HepG2 (cell line): ENCODE data around the gene GNGT2. TPM values are rescaled to one million over a fixed set of nuclear protein-coding genes. Genes with fewer than 3 reads are reported as not detected.

Source experiments
- ATAC-seq: fragments of 200-7000 bp; cut with Tn5 transposase; 3 replicates; pipeline ENCODE4 v1.9.1; 2020; ENCODE audit warnings: mild to moderate bottlenecking, moderate library complexity
- BruUV-seq: library from RNA; stranded (reverse); fragments of 400-500 nt; replicated peaks from 2 replicates; lab custom pipeline; 2021; lab: Mats Ljungman, UMichigan
- CTCF ChIA-PET: fragments of 300-600 bp; formaldehyde crosslinking; extraction: SDS; loops from one replicate; lab custom pipeline; 2021; ENCODE audit warnings: low total read pairs, inconsistent platforms, low intra/inter-chr PET ratio; lab: Yijun Ruan, JAX
- POLR2A ChIA-PET: fragments of 350-600 bp; sonication (Branson Sonifier 250); formaldehyde crosslinking; loops from one replicate; lab custom pipeline; 2020; ENCODE audit warnings: antibody characterized with exemption, inconsistent platforms; lab: Yijun Ruan, JAX
- DNase-seq: peaks from one replicate; pipeline ENCODE4 v3.0.0-alpha.2; 2015; ENCODE audit warnings: low spot score
- FAIRE-seq: peaks from 3 replicates; lab custom pipeline; 2011; peaks lifted over from hg19 to GRCh38; lab: Jason Lieb, UNC
- H2AFZ ChIP-seq: one replicate; pipeline ENCODE4 v1.6.1; 2011; ENCODE audit warnings: low read length, inconsistent platforms
- H3K27ac ChIP-seq: fragments of 300-600 bp; 3 replicates; pipeline ENCODE4 v1.8.0; 2011; ENCODE audit warnings: mixed run types, mild to moderate bottlenecking, mixed read lengths, low read length, inconsistent platforms; ENCODE audit not compliant: insufficient read depth; ENCODE audit errors: extremely low read length
- H3K27me3 ChIP-seq, 2 experiments: fragments of 200-600 bp in 1 of 2; 2 replicates in 1 of 2; 3 replicates in 1 of 2; pipeline versions ENCODE4 v1.6.0 to v1.8.0; 2011; ENCODE audit warnings: low read length in 2 of 2, mild to moderate bottlenecking in 2 of 2, moderate library complexity in 2 of 2, inconsistent platforms in 1 of 2; ENCODE audit not compliant: insufficient read depth in 2 of 2, control insufficient read depth in 1 of 2
- H3K36me3 ChIP-seq, 2 experiments: fragments of 200-600 bp in 1 of 2; replicated peaks in 1 of 2; 2 replicates in 1 of 2; 3 replicates in 1 of 2; pipeline versions ENCODE4 v1.5.1 to v1.8.0; 2011; ENCODE audit warnings: low read length in 2 of 2, inconsistent platforms in 1 of 2; ENCODE audit not compliant: insufficient read depth in 2 of 2, control insufficient read depth in 1 of 2
- H3K4me1 ChIP-seq: 2 replicates; pipeline ENCODE4 v1.5.1; 2012; ENCODE audit warnings: low read length, inconsistent platforms; ENCODE audit not compliant: insufficient read depth
- H3K4me2 ChIP-seq: 2 replicates; pipeline ENCODE4 v1.6.0; 2011; ENCODE audit warnings: low read depth, low read length, inconsistent platforms
- H3K4me3 ChIP-seq, 3 experiments: fragments of 200-600 bp in 1 of 3; sonication (generic), shearing (Covaris generic) in 1 of 3; replicated peaks in 1 of 3; 2 replicates each; pipeline ENCODE4 v1.5.1; 2011 to 2016; ENCODE audit warnings: low read length in 3 of 3, inconsistent platforms in 2 of 3, low read depth in 2 of 3, mild to moderate bottlenecking in 2 of 3, control low read depth in 1 of 3, mixed read lengths in 1 of 3; ENCODE audit not compliant: insufficient read depth in 1 of 3
- H3K79me2 ChIP-seq: one replicate; pipeline ENCODE4 v1.6.1; 2011; ENCODE audit warnings: low read length, inconsistent platforms; ENCODE audit not compliant: insufficient read depth
- H3K9ac ChIP-seq: 2 replicates; pipeline ENCODE4 v1.6.0; 2011; ENCODE audit warnings: mild to moderate bottlenecking, low read depth, low read length, inconsistent platforms; ENCODE audit not compliant: insufficient read depth
- H3K9me3 ChIP-seq: 2 replicates; pipeline ENCODE4 v1.5.1; 2012; ENCODE audit warnings: mild to moderate bottlenecking, low read length
- H4K20me1 ChIP-seq: 2 replicates; pipeline ENCODE4 v1.6.0; 2011; ENCODE audit warnings: inconsistent platforms, mild to moderate bottlenecking, low read length, moderate library complexity; ENCODE audit not compliant: insufficient read depth
- HES4 ChIP-seq: sonication (generic); formaldehyde crosslinking; IDR thresholded peaks from 2 replicates; pipeline ENCODE4 v1.9.0; 2021; ENCODE audit warnings: mild to moderate bottlenecking, missing genetic modification reagents, borderline replicate concordance
- SAFB2 ChIP-seq: sonication (generic); formaldehyde crosslinking; IDR thresholded peaks from 2 replicates; pipeline ENCODE4 v1.5.1; 2020; ENCODE audit warnings: missing genetic modification reagents, low read depth, mild to moderate bottlenecking, borderline replicate concordance
- TEAD3 ChIP-seq: optimal IDR thresholded peaks from 2 replicates; pipeline ENCODE3; 2016; ENCODE audit warnings: borderline replicate concordance
- ZMYM3 ChIP-seq: sonication (generic); formaldehyde crosslinking; IDR thresholded peaks from 2 replicates; pipeline ENCODE4 v1.5.1; 2020; ENCODE audit warnings: mild to moderate bottlenecking, missing genetic modification reagents
- ZNF121 ChIP-seq: sonication (generic); formaldehyde crosslinking; IDR thresholded peaks from 2 replicates; pipeline ENCODE4 v1.5.0; 2020; ENCODE audit warnings: mild to moderate bottlenecking, missing genetic modification reagents
- ZNF850 ChIP-seq: sonication (generic); formaldehyde crosslinking; conservative IDR thresholded peaks from 2 replicates; pipeline ENCODE4 v1.9.0; 2021; ENCODE audit warnings: mild to moderate bottlenecking, missing genetic modification reagents
- WGBS: methylation state at CpG from one replicate; pipeline ENCODE4 v1.1.6; 2017; ENCODE audit warnings: low lambda C conversion rate; 5-methylcytosine and 5-hydroxymethylcytosine counted together
- in situ Hi-C: cut with HindIII; loops from 2 replicates; pipeline ENCODE4 v1.10.0; 2017; ENCODE audit warnings: low pct_unique_long_range_greater_than_20kb; ENCODE audit not compliant: extremely low pct_ligation_motif_present
- intact Hi-C: fragments of 100-400 bp; cut with micrococcal nuclease; formaldehyde crosslinking; loops from one replicate; pipeline ENCODE4 v1.10.0; 2022; ENCODE audit not compliant: unreplicated experiment
- polyA plus RNA-seq, 8 experiments: library from polyadenylated mRNA; depleted of rRNA in 3 of 8; stranded (reverse) in 7 of 8; unstranded in 1 of 8; fragments of >200 nt; fragmentation: Illumina TruSeq in 4 of 8; extraction: Trizol in 4 of 8; gene quantifications; 2 replicates each; pipeline versions ENCODE4 v1.2.1 to v1.2.3, GENCODE V29; 2011 to 2016; ENCODE audit warnings: low read depth in 4 of 8, missing spikeins in 1 of 8, mixed read lengths in 1 of 8; ENCODE audit not compliant: insufficient read depth in 1 of 8
- total RNA-seq, 5 experiments: library from RNA; depleted of rRNA; stranded (reverse); fragments of >200 nt; fragmentation: Illumina TruSeq; extraction: Trizol; gene quantifications; 2 replicates each; pipeline ENCODE4 v1.2.3, GENCODE V29; 2016; ENCODE audit warnings: low read depth in 1 of 5
- TF ChIP-seq, protein P1 (sequence below): sonication (generic); formaldehyde crosslinking; IDR thresholded peaks from 2 replicates; pipeline ENCODE4 v1.4.0; 2020; ENCODE audit warnings: missing genetic modification reagents, borderline replicate concordance
- TF ChIP-seq, protein P2 (sequence below): sonication (generic); formaldehyde crosslinking; IDR thresholded peaks from 2 replicates; pipeline ENCODE4 v1.5.0; 2020; ENCODE audit warnings: mild to moderate bottlenecking, missing genetic modification reagents

The GNGT2 gene
- total and polyA plus RNA-seq, 2 of the 13 experiments (the other 11 are each of a cell fraction or from before 2014, with no cell fraction given) = not detected

DNA sequence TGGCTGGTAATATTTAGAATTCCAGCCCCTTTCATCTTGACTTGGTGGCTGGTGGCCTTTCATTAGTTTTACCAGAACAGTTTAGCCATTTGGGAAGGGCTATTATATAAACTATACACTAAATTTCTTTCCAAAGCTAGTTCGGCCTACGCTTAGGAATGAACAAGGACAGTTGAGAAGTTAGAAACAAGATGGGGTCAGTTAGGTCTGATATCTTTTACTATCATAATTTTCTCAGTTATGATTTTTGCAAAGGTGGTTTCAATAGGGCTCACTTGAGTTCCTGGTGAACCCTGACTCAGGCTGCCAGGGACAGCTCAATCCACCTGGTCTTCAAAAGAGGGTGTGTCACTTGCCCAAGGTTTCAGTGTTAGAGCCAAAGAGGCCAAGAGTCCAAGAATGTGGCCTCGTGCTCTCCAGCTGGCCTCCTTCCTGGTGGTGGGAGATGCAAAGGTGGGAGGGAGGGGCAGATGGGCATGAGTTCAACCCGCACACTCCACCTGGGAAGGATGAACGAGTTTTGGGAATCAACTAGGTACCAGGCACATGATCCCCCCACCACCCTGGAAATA is 24.2 kb upstream of the GNGT2 start:
- H3K4me2 ChIP-seq = no peak overlapping the region
- ChIA-PET POLR2A (no interaction called here), CTCF (no interaction called here)
- no peak overlapping the region for H3K27ac ChIP-seq
- H3K27me3 ChIP-seq = peaks cover 2 to 21% of the 10 kb centered on the region in 2 experiments; a peak in 4 of 5 replicates
- no peaks in the 10 kb centered on the region for H3K36me3 ChIP-seq
- H3K4me1 ChIP-seq = peaks cover 28% of the 10 kb centered on the region
- no peak overlapping the region for H3K9ac ChIP-seq
- ATAC-seq (no peak), DNase-seq (no peak), FAIRE-seq (no peak)
- H2AFZ ChIP-seq = no peak overlapping the region
- H3K9me3 ChIP-seq = no peaks in the 10 kb centered on the region
- no peaks in the 10 kb centered on the region for H3K79me2 ChIP-seq
- in situ Hi-C loops = no loop called here
- intact Hi-C loops = no loop called here
- H4K20me1 ChIP-seq = no peaks in the 10 kb centered on the region
- 39% methylated on average over 5 of the region's 5 CpGs for WGBS
- TF ChIP-seq TEAD3 (CRISPR knock-in tag) (peak; percentile 39), ZNF850 (CRISPR knock-in tag) (no peak)
- no peak overlapping the region for H3K4me3 ChIP-seq
- BruUV-seq = no TSS peak

DNA sequence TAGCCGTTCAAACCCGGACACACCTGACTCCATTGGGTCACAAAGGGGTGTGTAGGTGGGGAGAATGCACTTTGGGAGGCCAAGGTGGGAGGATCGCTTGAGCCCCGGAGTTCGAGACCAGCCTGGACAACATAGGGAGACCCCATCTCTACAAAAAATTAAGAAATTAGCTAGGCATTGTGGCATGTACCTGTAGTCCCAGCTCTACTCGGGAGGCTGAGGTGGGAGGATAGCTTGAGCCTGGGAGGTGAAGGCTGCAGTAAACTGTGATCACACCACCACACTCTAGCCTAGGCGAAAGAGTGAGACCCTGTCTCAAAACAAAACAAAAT is 21.2 kb upstream of the GNGT2 start:
- BruUV-seq = no TSS peak
- H2AFZ ChIP-seq = no peak overlapping the region
- intact Hi-C loops = no loop called here
- H3K36me3 ChIP-seq = no peaks in the 10 kb centered on the region
- in situ Hi-C loops = no loop called here
- peak; percentile 66; the same call in 1 of the 2 replicates for TF ChIP-seq ZNF121 (CRISPR knock-in tag)
- TF ChIP-seq SAFB2 (CRISPR knock-in tag) = no peak
- TF ChIP-seq, protein P1, sequence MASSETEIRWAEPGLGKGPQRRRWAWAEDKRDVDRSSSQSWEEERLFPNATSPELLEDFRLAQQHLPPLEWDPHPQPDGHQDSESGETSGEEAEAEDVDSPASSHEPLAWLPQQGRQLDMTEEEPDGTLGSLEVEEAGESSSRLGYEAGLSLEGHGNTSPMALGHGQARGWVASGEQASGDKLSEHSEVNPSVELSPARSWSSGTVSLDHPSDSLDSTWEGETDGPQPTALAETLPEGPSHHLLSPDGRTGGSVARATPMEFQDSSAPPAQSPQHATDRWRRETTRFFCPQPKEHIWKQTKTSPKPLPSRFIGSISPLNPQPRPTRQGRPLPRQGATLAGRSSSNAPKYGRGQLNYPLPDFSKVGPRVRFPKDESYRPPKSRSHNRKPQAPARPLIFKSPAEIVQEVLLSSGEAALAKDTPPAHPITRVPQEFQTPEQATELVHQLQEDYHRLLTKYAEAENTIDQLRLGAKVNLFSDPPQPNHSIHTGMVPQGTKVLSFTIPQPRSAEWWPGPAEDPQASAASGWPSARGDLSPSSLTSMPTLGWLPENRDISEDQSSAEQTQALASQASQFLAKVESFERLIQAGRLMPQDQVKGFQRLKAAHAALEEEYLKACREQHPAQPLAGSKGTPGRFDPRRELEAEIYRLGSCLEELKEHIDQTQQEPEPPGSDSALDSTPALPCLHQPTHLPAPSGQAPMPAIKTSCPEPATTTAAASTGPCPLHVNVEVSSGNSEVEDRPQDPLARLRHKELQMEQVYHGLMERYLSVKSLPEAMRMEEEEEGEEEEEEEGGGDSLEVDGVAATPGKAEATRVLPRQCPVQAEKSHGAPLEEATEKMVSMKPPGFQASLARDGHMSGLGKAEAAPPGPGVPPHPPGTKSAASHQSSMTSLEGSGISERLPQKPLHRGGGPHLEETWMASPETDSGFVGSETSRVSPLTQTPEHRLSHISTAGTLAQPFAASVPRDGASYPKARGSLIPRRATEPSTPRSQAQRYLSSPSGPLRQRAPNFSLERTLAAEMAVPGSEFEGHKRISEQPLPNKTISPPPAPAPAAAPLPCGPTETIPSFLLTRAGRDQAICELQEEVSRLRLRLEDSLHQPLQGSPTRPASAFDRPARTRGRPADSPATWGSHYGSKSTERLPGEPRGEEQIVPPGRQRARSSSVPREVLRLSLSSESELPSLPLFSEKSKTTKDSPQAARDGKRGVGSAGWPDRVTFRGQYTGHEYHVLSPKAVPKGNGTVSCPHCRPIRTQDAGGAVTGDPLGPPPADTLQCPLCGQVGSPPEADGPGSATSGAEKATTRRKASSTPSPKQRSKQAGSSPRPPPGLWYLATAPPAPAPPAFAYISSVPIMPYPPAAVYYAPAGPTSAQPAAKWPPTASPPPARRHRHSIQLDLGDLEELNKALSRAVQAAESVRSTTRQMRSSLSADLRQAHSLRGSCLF (CRISPR knock-in tag) = no peak
- TF ChIP-seq, protein P2, sequence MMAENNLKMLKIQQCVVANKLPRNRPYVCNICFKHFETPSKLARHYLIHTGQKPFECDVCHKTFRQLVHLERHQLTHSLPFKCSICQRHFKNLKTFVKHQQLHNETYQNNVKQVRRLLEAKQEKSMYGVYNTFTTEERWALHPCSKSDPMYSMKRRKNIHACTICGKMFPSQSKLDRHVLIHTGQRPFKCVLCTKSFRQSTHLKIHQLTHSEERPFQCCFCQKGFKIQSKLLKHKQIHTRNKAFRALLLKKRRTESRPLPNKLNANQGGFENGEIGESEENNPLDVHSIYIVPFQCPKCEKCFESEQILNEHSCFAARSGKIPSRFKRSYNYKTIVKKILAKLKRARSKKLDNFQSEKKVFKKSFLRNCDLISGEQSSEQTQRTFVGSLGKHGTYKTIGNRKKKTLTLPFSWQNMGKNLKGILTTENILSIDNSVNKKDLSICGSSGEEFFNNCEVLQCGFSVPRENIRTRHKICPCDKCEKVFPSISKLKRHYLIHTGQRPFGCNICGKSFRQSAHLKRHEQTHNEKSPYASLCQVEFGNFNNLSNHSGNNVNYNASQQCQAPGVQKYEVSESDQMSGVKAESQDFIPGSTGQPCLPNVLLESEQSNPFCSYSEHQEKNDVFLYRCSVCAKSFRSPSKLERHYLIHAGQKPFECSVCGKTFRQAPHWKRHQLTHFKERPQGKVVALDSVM = peak; percentile 82
- TF ChIP-seq HES4 = no peak
- TF ChIP-seq ZMYM3 = 0 out of 2 replicates have a peak, but pooled peaks have one; percentile 18
- TF ChIP-seq, all 625 proteins: peak for 3
- Histone ChIP-seq H3K4me2 (peak overlapping the region; percentile 84), H3K4me1 (peaks cover 32% of the 10 kb centered on the region), H3K79me2 (no peaks in the 10 kb centered on the region), H3K4me3 (peak overlapping the region in 2 of 3 experiments; percentile 70 to 74; a peak in 1 of 6 replicates), H3K27ac (no peak overlapping the region), H3K9ac (no peak overlapping the region), H3K9me3 (no peaks in the 10 kb centered on the region), H4K20me1 (no peaks in the 10 kb centered on the region), H3K27me3 (peaks cover 2 to 39% of the 10 kb centered on the region in 2 experiments; a peak in 4 of 5 replicates)
- FAIRE-seq (no peak), DNase-seq (no peak), ATAC-seq (no peak)
- POLR2A ChIA-PET = no interaction called here
- WGBS = 45% methylated on average over 7 of the region's 7 CpGs
- CTCF ChIA-PET = no interaction called here
